HL-60/S4 (cell line): ENCODE results near the gene FAM53B.

Source experiments
- in situ Hi-C: fragments of 300-500 bp; cut with MboI; formaldehyde crosslinking; loops from 2 replicates; pipeline ENCODE4 v1.14.3; 2022; ENCODE audit warnings: low sequenced_read_pairs

Gene FAM53B

DNA sequence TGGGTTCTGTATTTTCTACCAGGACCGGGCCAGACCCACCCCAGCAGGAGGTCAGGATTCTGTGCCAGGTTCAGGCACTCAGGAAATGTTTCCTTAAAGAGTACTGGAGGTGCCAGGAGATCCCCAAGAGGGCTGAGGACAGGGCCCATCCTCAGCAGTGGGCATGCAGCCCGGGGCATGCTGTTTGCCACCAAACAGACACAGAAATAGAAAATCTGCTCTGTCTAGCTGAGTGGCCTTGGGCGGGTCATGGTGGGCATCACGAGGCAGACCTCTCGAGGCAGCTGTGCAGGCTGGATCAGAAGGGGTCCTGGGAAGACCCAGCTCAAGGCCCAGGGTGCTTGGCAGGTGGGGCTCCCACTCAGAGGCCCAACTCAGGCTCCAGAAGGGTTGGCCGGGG is 105.0 kb downstream of the FAM53B start:
- in situ Hi-C loops = loop anchor here (10.0 kb wide), 1 partner anchor 96 kb away; no protein-coding TSS in a partner anchor

DNA sequence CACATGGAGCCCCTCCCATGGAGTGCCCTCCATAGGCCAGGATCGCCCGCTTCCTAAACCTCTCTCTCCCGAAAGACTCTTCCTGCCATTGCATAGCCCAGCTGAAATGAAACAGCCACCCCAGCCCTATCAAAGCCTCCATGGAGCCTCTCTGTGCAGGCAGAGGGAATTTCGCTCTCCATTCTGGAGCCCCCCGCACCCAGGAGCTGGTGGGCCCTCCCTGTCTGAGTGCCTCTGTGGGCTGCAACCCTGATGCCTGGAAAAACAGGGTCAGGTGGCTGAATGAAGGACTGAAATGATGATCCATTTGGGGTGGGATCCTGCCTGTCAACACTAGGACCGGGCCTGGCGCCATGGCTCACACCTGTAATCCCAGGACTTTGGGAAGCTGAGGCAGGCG is 106.4 kb downstream of the FAM53B start:
- in situ Hi-C loops = loop anchor here (10.0 kb wide), 1 partner anchor 97 kb away; no protein-coding TSS in a partner anchor

DNA sequence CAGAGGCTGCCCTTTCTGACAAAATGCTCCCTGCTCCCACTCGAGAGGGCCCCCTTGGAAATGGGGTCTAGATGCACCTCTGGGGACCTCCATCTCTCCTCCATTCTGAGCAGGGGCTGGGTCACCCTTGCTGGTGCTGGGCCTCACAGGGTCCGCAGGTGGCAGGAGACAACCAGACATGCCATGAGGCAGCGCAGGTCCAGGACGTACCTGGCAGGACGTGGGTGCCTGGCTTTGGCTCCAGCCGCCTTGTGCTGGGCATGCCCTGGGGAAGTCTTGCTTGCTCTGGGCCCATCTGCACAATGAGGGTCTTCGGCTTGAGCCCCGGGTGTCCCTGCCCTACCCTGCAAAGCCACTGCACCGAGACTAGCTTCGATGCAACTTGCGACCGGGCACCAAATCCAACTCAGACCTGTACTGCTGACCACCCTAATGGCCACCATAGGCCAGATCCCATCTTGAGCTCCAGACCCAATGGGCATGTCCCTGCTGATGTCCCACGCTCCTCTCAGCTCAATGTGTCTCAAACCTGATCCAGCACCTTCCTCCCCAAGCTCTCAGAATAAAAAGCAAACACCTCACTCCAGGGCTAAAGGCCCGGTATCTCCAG is 107.0 kb downstream of the FAM53B start:
- in situ Hi-C loops = loop anchor here (10.0 kb wide), 1 partner anchor 98 kb away; no protein-coding TSS in a partner anchor

DNA sequence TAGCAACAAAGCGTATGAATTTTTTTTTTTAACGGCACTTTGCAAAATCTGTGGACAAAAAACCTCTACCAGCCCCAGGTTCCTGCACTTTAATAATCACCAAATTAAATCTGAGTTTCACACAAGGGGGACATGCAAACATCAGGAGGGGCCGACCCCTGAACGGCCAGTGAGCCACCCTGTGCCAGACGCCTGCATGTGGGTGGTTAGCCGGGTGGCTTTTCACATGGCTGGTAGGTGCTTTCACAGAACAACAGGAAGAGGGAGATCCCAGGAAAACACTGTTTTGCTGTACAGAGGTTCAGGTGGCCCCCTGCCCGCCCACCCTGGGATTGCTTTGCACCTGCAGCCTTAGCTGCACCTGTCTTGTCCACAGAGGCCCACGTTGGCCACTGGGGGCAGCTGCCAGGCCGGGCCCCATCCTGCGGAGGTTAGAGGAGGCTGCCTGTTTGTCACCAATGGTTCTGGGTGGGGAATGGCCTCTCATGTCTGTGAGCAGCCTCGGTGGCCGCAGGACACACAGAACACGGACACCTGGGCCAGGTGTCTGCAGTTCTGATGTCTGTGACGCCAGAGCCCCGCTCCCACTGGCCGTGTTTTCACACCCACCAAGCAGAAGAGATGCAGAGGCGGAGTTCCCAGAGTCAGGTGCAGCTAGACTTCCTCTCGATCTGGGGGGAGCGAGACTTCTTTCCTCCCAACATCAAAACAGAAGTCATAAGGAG is 107.7 kb downstream of the FAM53B start:
- in situ Hi-C loops = loop anchor here (10.0 kb wide), 1 partner anchor 98 kb away; no protein-coding TSS in a partner anchor

DNA sequence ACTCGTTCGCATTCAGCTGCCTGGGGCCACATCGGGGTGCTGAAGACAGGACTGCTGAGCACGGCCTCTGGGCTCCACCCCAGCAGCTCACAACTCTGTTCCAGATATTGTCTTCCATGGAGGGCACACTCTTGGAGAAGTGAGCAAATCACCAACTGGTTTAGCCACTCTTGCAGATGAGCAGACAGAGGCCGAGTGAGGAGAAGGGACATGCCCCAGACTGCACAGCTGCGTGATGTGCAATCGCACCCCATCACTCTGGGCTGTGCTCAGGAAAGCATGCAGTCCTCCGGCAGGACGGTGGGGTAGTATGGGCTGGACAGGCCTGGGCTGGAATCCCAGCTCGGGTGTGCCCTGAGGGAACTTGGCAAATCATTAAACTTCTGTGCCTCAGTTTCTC is 111.6 kb downstream of the FAM53B start:
- in situ Hi-C loops = loop anchor here (10.0 kb wide), 1 partner anchor 102 kb away; no protein-coding TSS in a partner anchor

DNA sequence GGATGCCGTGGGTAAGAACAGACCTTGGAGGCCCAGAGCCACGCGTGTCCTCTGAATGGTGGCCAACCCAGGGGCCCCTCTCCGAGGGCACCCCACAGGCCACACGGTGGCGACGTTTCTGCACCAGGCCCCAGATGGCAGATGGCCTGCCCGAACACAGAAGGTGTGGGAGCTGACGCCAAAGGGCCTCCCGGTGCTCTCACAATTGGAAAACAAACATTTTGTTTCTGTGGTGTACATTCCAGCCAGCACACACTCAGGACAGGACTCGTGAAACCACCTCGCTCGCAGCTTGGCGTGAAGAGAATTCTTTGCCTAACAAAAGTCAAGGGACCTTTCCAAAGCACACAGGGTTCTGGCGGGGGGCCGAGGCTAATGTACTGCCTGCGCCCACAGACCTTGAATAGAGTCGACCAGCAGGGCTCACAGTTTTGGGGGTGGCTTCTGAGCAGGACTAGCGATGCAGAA is 112.1 kb downstream of the FAM53B start:
- in situ Hi-C loops = loop anchor here (10.0 kb wide), 1 partner anchor 103 kb away; no protein-coding TSS in a partner anchor

DNA sequence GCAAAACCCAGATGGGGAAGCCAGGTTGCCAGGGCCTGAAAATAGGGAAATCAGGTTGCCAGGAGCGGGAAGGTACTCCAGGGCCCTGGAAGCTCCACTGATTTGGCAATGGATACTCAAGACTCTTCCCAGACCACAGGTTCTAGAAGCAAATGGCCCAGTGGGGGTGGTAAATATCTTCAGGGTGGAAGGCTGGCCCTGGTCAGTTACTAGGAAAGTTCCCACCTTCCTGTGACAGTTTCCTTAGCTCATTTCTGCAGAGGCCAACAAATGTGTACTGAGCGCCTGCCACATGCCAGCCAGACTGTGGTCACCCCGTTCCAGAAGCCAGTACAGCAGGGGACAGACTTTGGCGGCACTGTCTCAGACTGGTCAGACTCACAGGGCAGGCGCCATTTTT is 113.6 kb downstream of the FAM53B start:
- in situ Hi-C loops = loop anchor here (10.0 kb wide), 1 partner anchor 104 kb away; no protein-coding TSS in a partner anchor

DNA sequence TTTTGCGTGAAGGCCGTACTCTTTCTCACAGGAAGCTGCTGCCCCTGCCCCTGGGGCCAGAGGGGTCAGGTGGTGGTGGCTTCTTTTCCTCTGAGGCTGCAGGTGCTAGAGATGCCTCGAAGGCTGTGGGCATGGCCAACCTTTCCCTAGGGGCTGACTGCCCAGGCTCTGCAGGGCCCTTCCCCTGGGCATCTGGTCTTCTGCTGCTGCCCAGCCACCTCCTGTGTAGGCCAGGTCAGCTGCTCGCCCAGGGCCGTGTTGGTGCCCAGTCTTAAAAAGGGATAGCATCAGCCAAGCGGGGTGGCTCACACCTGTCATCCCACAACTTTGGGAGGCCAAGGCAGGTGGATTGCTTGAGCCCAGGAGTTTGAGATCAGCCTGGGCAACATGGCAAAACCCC is 114.3 kb downstream of the FAM53B start:
- in situ Hi-C loops = loop anchor here (10.0 kb wide), 1 partner anchor 105 kb away; no protein-coding TSS in a partner anchor

DNA sequence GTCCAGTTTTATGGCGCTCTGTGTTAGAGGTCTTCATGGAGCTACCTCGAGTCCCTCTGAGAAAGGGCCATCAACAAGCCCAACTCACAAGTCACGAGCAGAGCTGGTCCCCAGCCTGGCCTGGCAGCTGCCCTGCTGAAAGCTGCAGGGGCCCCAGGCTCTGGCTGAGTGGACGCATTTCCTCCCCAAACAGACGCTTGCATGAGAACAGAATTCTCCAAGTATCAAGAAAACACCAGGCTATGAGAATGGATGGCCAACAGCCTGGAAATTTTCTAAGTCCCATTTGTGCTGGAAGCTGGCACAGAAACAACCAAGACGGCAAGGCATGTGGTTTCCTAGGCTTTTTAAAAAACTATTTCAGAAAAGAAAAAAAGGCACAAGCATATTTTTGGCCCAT is 114.8 kb downstream of the FAM53B start:
- in situ Hi-C loops = no loop called here

DNA sequence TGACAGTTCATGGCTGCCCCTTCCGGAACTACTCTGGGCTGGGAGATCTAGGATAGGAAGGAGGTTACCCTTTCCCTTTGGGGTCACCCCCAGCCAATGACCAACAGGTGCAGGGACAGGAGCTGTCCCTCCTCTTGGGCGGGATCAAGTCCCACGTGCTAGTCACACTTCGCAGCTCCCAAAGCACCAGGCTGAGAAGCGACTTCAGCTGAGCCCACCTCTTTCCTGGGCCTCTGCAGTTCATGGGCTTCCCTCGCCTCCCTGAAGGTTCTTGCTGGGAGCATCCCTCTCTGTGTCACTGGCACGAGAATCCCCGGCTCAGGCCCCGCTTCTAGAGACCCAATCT is 115.5 kb downstream of the FAM53B start:
- in situ Hi-C loops = no loop called here

DNA sequence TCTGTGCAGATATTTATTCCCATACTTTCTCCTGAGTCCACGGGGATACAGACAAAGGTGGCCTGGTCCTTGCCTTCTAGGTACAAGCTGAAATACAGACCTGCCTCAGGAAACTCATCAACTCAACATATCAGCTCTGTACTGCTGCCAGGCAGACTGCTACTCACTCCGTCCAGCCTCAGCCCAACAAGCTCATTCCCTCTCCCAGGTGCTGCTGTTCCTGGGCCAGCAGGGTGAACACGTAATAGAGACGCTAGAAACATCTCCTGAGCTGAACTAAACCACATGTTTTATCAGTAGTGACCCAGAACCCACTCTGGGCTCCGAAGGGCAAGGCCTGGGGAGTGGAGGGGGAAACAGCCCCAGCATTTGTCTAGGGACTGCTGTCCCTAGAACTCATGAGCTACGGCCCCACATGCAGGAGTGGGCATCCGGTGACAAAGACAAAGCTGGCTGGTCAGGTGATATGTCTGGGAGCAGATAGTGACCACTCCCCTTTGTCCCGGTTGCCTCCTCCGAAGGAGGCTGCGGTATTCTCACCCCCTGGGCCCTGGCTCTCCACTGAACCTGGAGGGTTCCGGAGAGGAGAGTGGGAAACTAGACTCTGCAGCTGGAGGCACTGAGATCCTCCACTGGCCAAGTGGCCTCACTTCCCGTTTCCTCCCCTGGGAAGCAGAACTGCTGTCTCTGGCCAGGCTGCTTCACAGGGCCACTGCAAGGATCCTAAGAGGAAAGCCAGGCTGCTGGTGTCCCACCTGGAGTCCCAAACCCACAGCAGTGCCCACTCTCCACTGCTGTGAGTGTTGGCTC is 116.1 kb downstream of the FAM53B start:
- in situ Hi-C loops = no loop called here

DNA sequence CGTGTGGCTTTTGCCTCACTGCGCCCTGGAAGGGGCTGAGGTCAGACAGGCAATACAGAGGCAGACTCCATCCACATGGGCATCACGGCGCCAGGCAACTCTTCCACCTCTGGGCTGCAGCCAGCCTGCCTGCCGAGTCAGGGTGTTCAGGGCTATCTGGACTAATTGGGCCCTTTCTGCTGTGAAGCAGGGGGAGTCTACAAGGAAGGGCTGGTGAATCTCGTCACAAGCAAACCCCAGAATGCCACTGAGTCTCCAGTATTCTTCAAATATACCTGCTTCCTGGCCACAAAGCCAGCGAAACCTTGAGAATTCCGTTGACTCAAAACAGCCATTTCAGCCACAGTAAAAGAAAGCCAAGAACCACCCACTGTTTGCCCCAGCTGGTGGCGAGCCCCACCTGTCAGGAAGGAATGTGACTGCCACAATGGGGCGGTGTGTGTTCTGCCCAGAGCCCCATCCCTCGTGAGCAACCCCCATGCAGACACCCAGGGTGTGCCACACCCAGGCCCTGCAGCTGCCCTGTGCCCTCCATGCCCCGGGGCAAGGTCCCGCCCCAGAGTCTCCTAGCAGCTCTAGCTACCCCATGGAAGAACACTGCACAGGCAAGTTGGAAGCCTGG is 117.3 kb downstream of the FAM53B start:
- in situ Hi-C loops = no loop called here

DNA sequence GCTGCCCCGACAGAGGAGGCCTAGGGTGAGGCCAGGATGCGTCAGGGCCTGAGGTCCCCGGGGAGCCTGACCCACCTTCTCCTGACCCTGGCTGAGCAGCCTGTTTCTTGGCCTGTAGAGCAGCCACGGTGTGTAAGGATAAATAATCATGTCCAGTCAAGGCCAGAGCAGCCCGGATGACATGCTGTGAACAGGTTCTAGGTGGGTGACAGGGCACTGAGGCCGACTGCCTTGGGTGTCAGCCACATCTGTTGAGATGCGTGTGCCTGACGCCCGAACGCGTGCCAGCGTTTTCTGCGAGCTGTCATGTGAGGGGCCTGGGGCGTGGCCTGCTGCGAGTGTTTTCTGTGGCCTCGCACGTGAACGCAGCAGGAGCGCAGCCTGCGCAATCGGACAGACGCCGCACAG is 118.3 kb downstream of the FAM53B start:
- in situ Hi-C loops = no loop called here

DNA sequence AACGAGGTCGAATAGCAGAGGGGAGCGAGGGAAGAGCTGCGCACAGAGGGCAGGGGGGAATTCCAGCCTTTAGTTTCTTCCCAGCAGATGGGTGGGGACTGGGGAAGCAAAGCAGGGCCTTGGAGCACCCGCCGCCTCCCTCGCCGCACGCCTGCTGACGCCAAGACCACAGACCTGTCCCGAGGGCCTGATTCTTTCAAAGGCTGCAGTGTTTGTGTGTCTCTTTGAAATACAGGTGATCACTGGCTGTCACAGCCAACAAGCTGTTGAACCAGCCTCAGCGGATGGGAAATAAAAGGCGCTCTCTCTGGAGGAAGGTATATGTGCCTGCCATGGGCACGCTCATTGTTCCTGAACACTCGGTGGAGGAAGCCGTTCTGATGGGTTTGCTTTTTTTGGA is 119.3 kb downstream of the FAM53B start:
- in situ Hi-C loops = no loop called here

DNA sequence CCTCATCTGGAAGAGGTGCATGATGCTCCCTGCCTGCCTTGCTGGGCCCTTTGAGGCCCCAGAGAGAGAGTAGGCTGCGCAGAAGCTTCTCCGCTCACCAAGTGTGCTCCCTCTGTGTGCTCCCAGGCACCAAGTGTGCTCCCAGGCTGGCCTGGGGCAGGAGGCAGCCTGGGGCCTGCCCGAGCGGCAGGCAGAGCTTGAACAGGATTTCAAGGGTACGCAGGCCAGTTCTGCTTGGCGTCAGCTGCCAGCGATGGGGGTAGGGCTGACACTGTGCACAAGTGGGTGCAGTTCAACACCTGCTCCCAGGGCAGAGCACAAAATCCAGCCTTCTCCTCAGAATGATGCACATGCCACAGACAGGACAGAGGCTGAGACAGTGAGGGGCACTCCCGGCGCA is 119.7 kb downstream of the FAM53B start:
- in situ Hi-C loops = no loop called here

DNA sequence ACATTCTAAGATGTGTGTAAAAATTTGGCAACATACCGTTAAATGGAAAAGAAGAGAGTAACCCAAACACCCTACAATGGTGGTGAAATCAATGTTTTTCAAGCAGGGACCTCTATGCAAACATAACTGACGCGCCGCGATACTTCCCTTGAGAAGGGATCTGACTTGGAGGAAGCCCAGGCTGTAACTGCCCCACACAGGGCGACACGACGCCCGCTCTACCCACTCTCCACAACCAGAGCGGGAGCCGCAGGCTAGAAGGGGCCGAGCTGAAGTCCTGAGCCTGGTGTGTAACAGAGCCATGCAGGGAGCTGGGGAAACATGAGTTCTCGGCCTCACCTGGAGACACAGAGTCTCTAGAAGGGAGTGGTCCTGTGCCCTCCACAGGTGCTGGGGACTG is 120.2 kb downstream of the FAM53B start:
- in situ Hi-C loops = no loop called here

DNA sequence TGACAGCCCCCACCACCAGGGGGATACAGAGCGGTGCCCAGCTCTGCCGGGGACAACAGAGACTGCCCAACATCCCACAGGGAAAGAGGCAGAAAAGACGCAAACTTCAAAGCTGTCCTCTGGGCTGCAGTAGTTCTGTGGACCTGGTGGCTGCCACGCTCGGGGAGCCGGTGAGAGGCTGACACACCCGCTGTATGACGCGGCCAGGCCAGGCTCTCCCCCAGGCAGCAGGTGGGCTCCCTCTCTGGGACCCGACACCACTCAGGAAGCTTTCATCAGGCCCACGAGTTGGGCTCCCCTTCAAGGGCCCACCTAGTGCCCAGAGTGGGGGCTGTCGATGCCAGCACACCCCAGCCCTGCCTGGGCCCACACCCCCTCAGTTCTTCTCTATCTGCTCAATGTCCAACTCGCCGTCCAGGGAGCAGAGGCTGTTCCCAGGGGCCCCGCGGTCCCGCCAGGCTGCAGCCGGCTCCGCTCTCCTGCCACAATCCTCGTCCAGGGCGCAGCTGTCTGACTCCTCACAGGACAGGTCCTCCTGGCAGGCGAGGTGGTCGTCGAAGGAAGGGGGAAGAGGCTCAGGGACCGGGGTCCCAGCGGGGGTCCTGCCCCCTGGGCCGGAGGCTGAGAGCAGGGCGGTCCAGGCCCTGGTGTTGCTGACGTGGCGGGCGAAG is 121.2 kb downstream of the FAM53B start:
- in situ Hi-C loops = no loop called here

DNA sequence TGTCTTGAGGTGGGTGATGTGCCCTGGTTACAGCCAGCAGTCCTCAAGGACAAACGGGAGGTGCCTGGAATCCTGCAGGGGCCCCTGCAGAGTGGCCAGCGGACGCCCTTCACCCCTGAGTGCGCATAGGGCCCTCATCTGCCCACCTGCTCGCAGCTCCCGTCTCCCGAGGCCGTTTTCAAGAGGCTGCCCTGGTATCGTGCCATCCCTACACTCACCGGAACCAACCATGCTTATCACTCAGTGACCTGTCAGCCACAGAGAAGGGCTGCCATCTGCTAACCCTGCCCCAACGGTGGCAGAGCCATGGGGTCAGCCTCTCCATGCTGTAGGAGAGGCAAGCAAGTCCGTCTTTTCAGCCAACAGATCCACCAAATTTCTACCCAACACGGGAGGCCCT is 122.0 kb downstream of the FAM53B start:
- in situ Hi-C loops = no loop called here

DNA sequence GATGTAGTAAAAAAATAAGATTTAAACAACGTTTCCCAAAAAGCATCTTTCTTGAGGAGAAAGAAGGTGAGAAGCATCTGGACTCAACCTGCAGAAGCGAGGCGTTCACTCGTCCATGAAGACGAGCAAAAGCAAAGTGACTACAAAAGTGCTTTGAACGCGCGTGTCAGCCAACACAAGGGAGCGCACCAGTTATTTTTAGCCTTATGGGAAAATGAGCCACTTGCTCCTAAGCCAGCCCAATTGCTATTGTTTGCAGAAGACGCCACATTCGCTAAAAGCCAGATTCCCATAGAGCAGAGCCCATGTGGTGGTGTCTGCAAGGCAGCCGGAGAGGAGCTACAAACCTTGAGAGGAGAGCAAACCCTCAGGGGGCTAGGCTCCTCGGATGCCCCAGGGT is 122.5 kb downstream of the FAM53B start:
- in situ Hi-C loops = no loop called here

DNA sequence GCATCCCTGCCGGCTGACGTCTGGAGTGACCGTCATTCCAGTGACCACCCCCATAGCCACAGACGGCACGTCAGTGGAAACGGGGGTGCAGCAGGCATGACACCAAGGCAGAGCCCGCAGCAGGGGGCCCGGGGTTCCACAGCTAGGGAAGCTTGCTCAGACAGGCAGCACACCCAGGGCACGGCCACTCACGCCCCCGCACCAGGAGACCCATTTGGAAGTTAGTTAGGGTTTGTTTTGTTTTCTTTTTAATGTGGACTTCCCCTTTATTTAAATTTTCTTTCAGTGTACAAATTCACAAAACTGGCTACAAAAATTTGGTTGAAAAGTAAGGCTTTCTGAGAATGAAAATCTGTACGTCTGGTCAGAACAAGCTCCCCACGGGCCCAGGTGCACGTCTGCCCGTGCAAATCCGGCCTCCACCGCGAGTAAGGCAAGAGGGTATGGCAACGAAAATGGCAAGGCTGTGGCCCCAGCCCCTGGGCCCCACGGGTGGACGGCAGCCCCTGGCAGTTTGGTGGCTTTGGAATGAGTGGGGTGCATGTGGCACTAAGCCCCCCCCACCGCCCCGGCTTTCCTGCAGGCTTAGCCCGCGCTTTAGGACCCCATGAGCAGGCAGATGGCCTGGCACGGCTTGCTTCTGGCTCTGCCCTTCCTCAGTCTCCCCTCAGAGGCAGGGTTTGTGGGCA is 124.2 kb downstream of the FAM53B start:
- in situ Hi-C loops = no loop called here
